GM18867 (cell line): ENCODE results near the gene SLC24A3.

Experiments used
- ATAC-seq: cut with Tn5 transposase; IDR thresholded peaks from one replicate; pipeline ENCODE4 v1.9.1; 2021; ENCODE audit warnings: mild to moderate bottlenecking, moderate library complexity; ENCODE audit not compliant: unreplicated experiment

Gene SLC24A3

GRCh38 chr20:19756761-19757486 lies 544.5 kb downstream of the SLC24A3 start:
- ATAC-seq, result no peak

- ATAC-seq, result no peak
Measured at GRCh38 chr20:19757487-19758132, 545.2 kb downstream of the SLC24A3 start.

- no peak for ATAC-seq
Measured at GRCh38 chr20:19758133-19758500, 545.7 kb downstream of the SLC24A3 start, which contains the start of gene RIN2. TSS of gene RIN2 (plus strand) at chr20:19758258. CDS start at chr20:19889602, 131,344 bp downstream.

- ATAC-seq, result no peak
Measured at GRCh38 chr20:19758501-19759331, 546.3 kb downstream of the SLC24A3 start.

GRCh38 chr20:19760371-19760721 lies 547.9 kb downstream of the SLC24A3 start:
- no peak for ATAC-seq

- ATAC-seq, result no peak
Measured at GRCh38 chr20:19761326-19761725, 548.9 kb downstream of the SLC24A3 start.

- ATAC-seq, result no peak
Measured at GRCh38 chr20:19761841-19762240, 549.4 kb downstream of the SLC24A3 start.

- no peak for ATAC-seq
Measured at GRCh38 chr20:19764207-19764606, 551.8 kb downstream of the SLC24A3 start.

GRCh38 chr20:19765266-19765665 lies 552.8 kb downstream of the SLC24A3 start:
- ATAC-seq, result no peak

- no peak for ATAC-seq
Measured at GRCh38 chr20:19765913-19766312, 553.5 kb downstream of the SLC24A3 start.

- ATAC-seq, result no peak
Measured at GRCh38 chr20:19767070-19767469, 554.6 kb downstream of the SLC24A3 start.

GRCh38 chr20:19768325-19768842 lies 555.9 kb downstream of the SLC24A3 start:
- no peak for ATAC-seq

GRCh38 chr20:19769507-19769906 lies 557.1 kb downstream of the SLC24A3 start:
- ATAC-seq, result no peak

GRCh38 chr20:19770375-19770774 lies 557.9 kb downstream of the SLC24A3 start:
- no peak for ATAC-seq

GRCh38 chr20:19771031-19771430 lies 558.6 kb downstream of the SLC24A3 start:
- no peak for ATAC-seq
